Esophagus muscularis mucosa (tissue), 4 donors: ENCODE measurements around the gene DAZAP1. TPM values are rescaled to one million over a fixed set of nuclear protein-coding genes. Genes with fewer than 3 reads are reported as not detected.

Experiments used
- DNase-seq: peaks from one replicate; pipeline ENCODE4 v3.0.0-alpha.2; 2017; ENCODE audit errors: extremely low spot score
- H3K27ac ChIP-seq, 4 donors: fragments of 200-600 bp; sonication (generic); replicated peaks in 1 of 4; 1 replicate in 3 of 4; 2 replicates in 1 of 4; pipeline ENCODE4 v1.5.1; 2016 to 2019; ENCODE audit warnings: mild to moderate bottlenecking in 1 of 4
- H3K27me3 ChIP-seq, 4 donors: fragments of 200-600 bp; sonication (generic); one replicate each; pipeline versions ENCODE4 v1.5.1 to v1.6.0; 2016 to 2019
- H3K36me3 ChIP-seq, 4 donors: fragments of 200-600 bp; sonication (generic); one replicate each; pipeline ENCODE4 v1.5.1; 2016 to 2019
- H3K4me1 ChIP-seq, 4 donors: fragments of 200-600 bp; sonication (generic); one replicate each; pipeline ENCODE4 v1.5.1; 2016 to 2019
- H3K4me3 ChIP-seq, 4 donors: fragments of 200-600 bp; sonication (generic); 1 replicate in 2 of 4; 2 replicates in 2 of 4; pipeline ENCODE4 v1.5.1; 2016 to 2019; ENCODE audit warnings: mild to moderate bottlenecking in 4 of 4, moderate library complexity in 1 of 4
- H3K9me3 ChIP-seq, 4 donors: fragments of 200-600 bp; sonication (generic); 1 replicate in 3 of 4; 2 replicates in 1 of 4; pipeline ENCODE4 v1.5.1; 2016 to 2019
- EP300 ChIP-seq: sonication (generic); formaldehyde crosslinking; IDR thresholded peaks from one replicate; pipeline ENCODE4 v1.6.1; 2017; ENCODE audit warnings: antibody characterized with exemption
- POLR2A ChIP-seq: fragments of 450-650 bp; IDR thresholded peaks from one replicate; pipeline ENCODE4 v1.6.1; 2017; ENCODE audit warnings: antibody characterized with exemption, moderate library complexity, mild to moderate bottlenecking, low read depth
- POLR2AphosphoS5 ChIP-seq, 2 donors: sonication (generic); formaldehyde crosslinking; IDR thresholded peaks; one replicate each; pipeline ENCODE4 v1.6.1; 2017; ENCODE audit warnings: antibody characterized with exemption in 2 of 2
- WGBS: methylation state at CpG from one replicate; pipeline ENCODE4 v1.1.5; 2018; 5-methylcytosine and 5-hydroxymethylcytosine counted together
- intact Hi-C: fragments of 100-400 bp; cut with DNase I; formaldehyde crosslinking; loops from one replicate; pipeline ENCODE4 v1.15.1; 2023
- total RNA-seq, 4 donors: library from RNA; depleted of rRNA; stranded (reverse); fragments of >200 nt; gene quantifications; one replicate each; pipeline versions ENCODE4 v1.1.0 to v1.2.1, GENCODE V29; 2016
- TF ChIP-seq, protein P1 (sequence below), 3 experiments: fragments of 200-600 bp in 2 of 3; fragments of 450-650 bp in 1 of 3; sonication (generic) in 2 of 3; IDR thresholded peaks; one replicate each; pipeline ENCODE4 v1.5.1; 2017 to 2019; ENCODE audit warnings: antibody characterized with exemption in 3 of 3, mild to moderate bottlenecking in 2 of 3, moderate library complexity in 1 of 3

Gene DAZAP1
- total RNA-seq, 4 donors from 2014 or later: 44.9 to 79.4 (median 52.9) TPM

- WGBS: 93% methylated on average over 26 of the region's 40 CpGs
- intact Hi-C loops: no loop called here
- Histone ChIP-seq H3K9me3 (no peaks in the 10 kb centered on the region), H3K36me3 (peaks cover 39 to 99% (median 91%) of the 10 kb centered on the region in 4 donors), H3K4me3 (no peak overlapping the region), H3K27me3 (no peaks in the 10 kb centered on the region), H3K27ac (no peak overlapping the region), H3K4me1 (peaks cover 4 to 7% (median 5%) of the 10 kb centered on the region in 4 donors)
- no peak for DNase-seq
- no peak for TF ChIP-seq EP300
- TF ChIP-seq POLR2AphosphoS5 (IDR thresholded peaks at IDR 0.05): no peak
- TF ChIP-seq POLR2A: no peak
- TF ChIP-seq, protein P1, sequence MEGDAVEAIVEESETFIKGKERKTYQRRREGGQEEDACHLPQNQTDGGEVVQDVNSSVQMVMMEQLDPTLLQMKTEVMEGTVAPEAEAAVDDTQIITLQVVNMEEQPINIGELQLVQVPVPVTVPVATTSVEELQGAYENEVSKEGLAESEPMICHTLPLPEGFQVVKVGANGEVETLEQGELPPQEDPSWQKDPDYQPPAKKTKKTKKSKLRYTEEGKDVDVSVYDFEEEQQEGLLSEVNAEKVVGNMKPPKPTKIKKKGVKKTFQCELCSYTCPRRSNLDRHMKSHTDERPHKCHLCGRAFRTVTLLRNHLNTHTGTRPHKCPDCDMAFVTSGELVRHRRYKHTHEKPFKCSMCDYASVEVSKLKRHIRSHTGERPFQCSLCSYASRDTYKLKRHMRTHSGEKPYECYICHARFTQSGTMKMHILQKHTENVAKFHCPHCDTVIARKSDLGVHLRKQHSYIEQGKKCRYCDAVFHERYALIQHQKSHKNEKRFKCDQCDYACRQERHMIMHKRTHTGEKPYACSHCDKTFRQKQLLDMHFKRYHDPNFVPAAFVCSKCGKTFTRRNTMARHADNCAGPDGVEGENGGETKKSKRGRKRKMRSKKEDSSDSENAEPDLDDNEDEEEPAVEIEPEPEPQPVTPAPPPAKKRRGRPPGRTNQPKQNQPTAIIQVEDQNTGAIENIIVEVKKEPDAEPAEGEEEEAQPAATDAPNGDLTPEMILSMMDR (IDR thresholded peaks at IDR 0.05): no peak
Measured at GRCh38 chr19:1423436-1424191, 16.2 kb downstream of the DAZAP1 start.

DNA sequence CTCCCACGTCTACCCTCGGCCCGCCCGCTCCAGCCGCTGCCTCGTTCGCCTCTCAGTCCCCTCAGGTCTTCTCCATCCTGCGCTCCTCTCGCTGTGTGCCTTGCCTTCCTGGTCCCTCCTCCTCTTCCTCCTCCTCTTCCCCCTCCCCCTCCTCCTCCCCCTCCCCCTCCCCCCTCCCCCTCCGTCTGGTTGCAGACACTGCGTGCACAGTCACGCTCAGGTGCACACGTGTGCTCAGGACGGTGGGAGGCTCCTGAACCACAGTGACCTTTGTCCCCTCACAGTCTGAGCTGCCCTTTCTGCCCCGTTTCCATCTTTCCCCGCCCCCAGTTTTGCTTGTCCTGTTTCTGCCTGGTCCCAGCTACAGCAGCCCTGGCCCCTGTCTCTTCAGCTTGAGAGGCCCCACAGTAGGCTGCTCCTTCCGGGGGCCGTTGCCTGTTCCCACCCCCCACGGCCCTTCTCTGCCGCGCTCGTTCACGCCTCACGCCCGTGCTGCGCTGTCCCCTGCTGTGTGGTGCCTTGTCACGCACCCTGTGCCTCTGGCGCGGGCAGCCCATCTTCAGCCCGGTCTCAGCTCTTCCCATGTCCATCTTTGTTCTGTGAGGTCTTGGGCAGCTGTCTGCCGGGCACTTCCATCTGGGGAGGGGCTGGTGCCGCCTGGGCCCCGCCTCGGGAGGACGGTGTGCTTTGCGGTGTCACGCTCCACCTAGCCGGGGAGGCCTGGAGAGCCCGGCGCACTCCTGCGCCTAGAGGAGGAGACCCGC, 17.0 kb downstream of the DAZAP1 start:
- no peak for DNase-seq
- Histone ChIP-seq H3K27me3 (no peaks in the 10 kb centered on the region), H3K36me3 (peaks cover 47 to 99% (median 91%) of the 10 kb centered on the region in 4 donors), H3K27ac (no peak overlapping the region), H3K4me1 (peaks cover 0 to 4% (median 0%) of the 10 kb centered on the region in 4 donors), H3K4me3 (no peak overlapping the region), H3K9me3 (no peaks in the 10 kb centered on the region)
- TF ChIP-seq POLR2A: no peak
- TF ChIP-seq EP300: no peak
- TF ChIP-seq, protein P1 (IDR thresholded peaks at IDR 0.05): no peak
- TF ChIP-seq POLR2AphosphoS5 (IDR thresholded peaks at IDR 0.05): no peak
- WGBS: 86% methylated on average over 35 of the region's 42 CpGs
- intact Hi-C loops: no loop called here

DNA sequence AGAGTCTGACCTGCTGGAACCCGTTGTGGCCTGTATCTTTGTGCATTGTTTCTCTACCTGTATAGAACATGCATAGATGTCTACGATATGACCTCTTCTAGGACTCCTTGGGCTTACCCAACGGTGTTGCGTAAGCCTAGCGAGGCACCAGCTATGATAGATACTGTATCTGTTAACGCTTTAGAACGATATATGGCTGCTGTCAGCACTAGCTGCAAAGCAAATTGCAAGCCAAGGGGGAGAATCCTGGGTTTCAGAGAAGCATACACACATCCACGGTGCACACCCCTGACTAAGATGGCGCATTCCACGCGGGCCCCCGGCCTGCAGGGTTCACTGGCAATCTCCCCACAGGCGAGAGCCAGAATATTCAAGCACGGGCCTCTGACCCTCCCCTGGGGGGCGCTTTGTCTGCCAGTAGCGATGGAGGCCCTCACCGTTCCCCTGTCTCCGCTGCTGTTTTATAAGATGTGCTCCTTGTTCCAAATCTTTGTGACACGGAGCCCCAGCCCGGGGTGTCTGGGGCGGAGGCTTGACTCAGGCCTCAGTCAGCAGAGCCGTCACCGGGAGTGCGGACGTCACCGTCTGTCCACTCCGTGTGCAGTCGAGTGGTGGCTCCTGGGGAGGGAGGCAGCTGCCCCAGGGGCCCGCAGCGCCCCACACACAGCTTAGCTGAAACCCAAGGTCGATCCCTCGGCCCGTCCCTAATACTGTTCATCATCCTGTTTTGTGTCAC, 17.9 kb downstream of the DAZAP1 start:
- Histone ChIP-seq H3K9me3 (no peaks in the 10 kb centered on the region), H3K36me3 (peaks cover 50 to 99% (median 95%) of the 10 kb centered on the region in 4 donors), H3K4me1 (peaks cover 0 to 10% (median 0%) of the 10 kb centered on the region in 4 donors), H3K27ac (no peak overlapping the region), H3K27me3 (no peaks in the 10 kb centered on the region), H3K4me3 (no peak overlapping the region)
- intact Hi-C loops: no loop called here
- 90% methylated on average over 30 of the region's 33 CpGs for WGBS
- no peak for DNase-seq
- TF ChIP-seq POLR2AphosphoS5 (IDR thresholded peaks at IDR 0.05): no peak
- TF ChIP-seq, protein P1 (IDR thresholded peaks at IDR 0.05): no peak
- TF ChIP-seq POLR2A: no peak
- TF ChIP-seq EP300: no peak

- Histone ChIP-seq H3K36me3 (peaks cover 55 to 99% (median 95%) of the 10 kb centered on the region in 4 donors), H3K27me3 (no peaks in the 10 kb centered on the region)
- 100% methylated on average over 3 of the region's 14 CpGs for WGBS
Measured at GRCh38 chr19:1425902-1426301, 18.5 kb downstream of the DAZAP1 start.

More at GRCh38 chr19:1425902-1426301, 18.5 kb downstream of the DAZAP1 start:
- Histone ChIP-seq H3K27ac (no peak overlapping the region), H3K9me3 (no peaks in the 10 kb centered on the region), H3K4me1 (peaks cover 0 to 12% (median 0%) of the 10 kb centered on the region in 4 donors), H3K4me3 (no peak overlapping the region)
- TF ChIP-seq POLR2A (no peak), EP300 (no peak), POLR2AphosphoS5 (IDR thresholded peaks at IDR 0.05) (no peak)
- TF ChIP-seq, protein P1 (IDR thresholded peaks at IDR 0.05): no peak
- intact Hi-C loops: no loop called here
- no peak for DNase-seq
